Liver (tissue), 3 donors: ENCODE results near the gene AS3MT.

Source experiments
- GABPA ChIP-seq, 2 donors: IDR thresholded peaks in 1 of 2; conservative IDR thresholded peaks in 1 of 2; 2 replicates each; pipeline ENCODE4 v1.6.1; 2016; ENCODE audit warnings: antibody characterized with exemption in 2 of 2, mild to moderate bottlenecking in 1 of 2, moderate library complexity in 1 of 2
- MAX ChIP-seq: IDR thresholded peaks from 2 replicates; pipeline ENCODE4 v1.6.1; 2016; ENCODE audit warnings: antibody characterized with exemption
- NR2F2 ChIP-seq: IDR thresholded peaks from 2 replicates; pipeline ENCODE4 v1.6.1; 2016; ENCODE audit warnings: antibody characterized with exemption
- REST ChIP-seq: IDR thresholded peaks from 2 replicates; pipeline ENCODE4 v1.6.1; 2016; ENCODE audit warnings: antibody characterized with exemption, mild to moderate bottlenecking
- YY1 ChIP-seq: IDR thresholded peaks from 2 replicates; pipeline ENCODE4 v1.6.1; 2016; ENCODE audit warnings: antibody characterized with exemption, mild to moderate bottlenecking
- TF ChIP-seq, protein P1 (sequence below): fragments of 150-350 bp; IDR thresholded peaks from 2 replicates; pipeline ENCODE4 v1.5.1; 2017; ENCODE audit warnings: improper control_type of control experiment, low read depth, low read length; ENCODE audit not compliant: missing input control
- donor health status: healthy.
- donor health status: healthy.

GRCh38 chr10:102927311-102928010 is 58.2 kb downstream of the AS3MT start:
- TF ChIP-seq, protein P1, sequence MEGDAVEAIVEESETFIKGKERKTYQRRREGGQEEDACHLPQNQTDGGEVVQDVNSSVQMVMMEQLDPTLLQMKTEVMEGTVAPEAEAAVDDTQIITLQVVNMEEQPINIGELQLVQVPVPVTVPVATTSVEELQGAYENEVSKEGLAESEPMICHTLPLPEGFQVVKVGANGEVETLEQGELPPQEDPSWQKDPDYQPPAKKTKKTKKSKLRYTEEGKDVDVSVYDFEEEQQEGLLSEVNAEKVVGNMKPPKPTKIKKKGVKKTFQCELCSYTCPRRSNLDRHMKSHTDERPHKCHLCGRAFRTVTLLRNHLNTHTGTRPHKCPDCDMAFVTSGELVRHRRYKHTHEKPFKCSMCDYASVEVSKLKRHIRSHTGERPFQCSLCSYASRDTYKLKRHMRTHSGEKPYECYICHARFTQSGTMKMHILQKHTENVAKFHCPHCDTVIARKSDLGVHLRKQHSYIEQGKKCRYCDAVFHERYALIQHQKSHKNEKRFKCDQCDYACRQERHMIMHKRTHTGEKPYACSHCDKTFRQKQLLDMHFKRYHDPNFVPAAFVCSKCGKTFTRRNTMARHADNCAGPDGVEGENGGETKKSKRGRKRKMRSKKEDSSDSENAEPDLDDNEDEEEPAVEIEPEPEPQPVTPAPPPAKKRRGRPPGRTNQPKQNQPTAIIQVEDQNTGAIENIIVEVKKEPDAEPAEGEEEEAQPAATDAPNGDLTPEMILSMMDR = no peak
- TF ChIP-seq REST = no peak
- no peak for TF ChIP-seq NR2F2
- TF ChIP-seq MAX = no peak
- TF ChIP-seq YY1 = no peak
- no peak for TF ChIP-seq GABPA (IDR thresholded peaks at IDR 0.05 in 1 of 2, conservative IDR thresholded peaks at IDR 0.05 in 1 of 2)
